ENCODE measurements around the gene PCBP3.

DNA sequence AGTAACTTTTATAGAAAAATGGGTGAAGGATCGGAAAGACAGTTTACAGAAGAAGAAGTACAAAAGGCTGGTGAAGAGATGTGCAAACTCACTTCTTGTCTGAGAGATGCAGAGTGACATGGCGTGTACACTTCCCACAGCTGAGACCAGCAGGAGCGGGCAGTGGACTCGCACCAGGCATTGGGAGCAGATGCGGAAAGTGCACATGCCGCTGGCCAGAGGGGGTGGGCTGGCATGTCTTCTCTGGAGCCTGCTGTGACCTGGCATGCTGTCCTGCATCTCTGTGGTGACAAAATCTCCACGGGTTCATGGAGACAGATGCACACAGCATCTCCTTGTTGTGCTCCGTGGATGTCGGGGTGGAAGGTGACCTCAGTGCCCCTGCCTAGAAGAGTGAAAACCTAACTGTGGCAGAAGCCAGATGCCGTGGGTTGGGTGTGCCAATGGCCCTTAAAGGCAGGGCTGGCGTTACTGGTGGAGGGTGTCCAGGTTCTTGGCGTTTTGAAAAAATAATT is 209.4 kb downstream of the PCBP3 start:
- TF ChIP-seq EZH2 (IDR thresholded peaks at IDR 0.05; ENCODE audit: low read length), result no peak
- TF ChIP-seq, protein P1, sequence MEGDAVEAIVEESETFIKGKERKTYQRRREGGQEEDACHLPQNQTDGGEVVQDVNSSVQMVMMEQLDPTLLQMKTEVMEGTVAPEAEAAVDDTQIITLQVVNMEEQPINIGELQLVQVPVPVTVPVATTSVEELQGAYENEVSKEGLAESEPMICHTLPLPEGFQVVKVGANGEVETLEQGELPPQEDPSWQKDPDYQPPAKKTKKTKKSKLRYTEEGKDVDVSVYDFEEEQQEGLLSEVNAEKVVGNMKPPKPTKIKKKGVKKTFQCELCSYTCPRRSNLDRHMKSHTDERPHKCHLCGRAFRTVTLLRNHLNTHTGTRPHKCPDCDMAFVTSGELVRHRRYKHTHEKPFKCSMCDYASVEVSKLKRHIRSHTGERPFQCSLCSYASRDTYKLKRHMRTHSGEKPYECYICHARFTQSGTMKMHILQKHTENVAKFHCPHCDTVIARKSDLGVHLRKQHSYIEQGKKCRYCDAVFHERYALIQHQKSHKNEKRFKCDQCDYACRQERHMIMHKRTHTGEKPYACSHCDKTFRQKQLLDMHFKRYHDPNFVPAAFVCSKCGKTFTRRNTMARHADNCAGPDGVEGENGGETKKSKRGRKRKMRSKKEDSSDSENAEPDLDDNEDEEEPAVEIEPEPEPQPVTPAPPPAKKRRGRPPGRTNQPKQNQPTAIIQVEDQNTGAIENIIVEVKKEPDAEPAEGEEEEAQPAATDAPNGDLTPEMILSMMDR (optimal IDR thresholded peaks at IDR 0.05 in 1 of 3, IDR thresholded peaks at IDR 0.05 in 1 of 3, conservative IDR thresholded peaks at IDR 0.05 in 1 of 3; ENCODE audit: extremely low read depth in 1 of 3, insufficient read depth in 2 of 3, low read length in 3 of 3), result no peak
